ENCODE data around the gene UBXN7. TPM values are rescaled to one million over a fixed set of nuclear protein-coding genes. Genes with fewer than 3 reads are reported as not detected.
"Not testable (repeated sequence)": the region's sequence is repeated elsewhere in the genome, so short reads cannot be mapped to it uniquely, and the experiment has no call there.

The UBXN7 gene
- total RNA-seq, 2 donors from 2014 or later: 109 to 120 TPM

DNA sequence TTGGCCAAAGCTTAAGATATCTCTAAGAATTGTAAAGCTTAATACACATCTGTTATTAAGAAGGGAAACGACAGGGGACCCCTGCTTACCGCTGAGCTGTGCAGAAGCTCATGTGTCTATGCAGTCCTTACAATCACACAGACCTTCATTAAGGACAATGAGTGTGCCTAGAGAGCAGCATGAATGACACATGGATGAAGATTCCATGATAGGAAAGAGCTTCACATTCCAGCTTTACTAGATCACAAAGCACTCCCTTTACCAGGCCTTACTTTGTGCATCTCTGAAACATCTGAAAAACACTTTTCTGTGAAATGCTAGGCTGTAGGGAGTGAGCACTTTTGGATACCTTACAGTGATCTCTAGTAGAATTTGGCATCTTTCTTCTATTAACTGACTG lies 39.3 kb upstream of the UBXN7 start:
- Histone ChIP-seq H3K9ac (ENCODE audit: extremely low read depth, low read length, poor library complexity, severe bottlenecking) (no peak overlapping the region), H3K4me3 (ENCODE audit: low read length) (no peak overlapping the region), H3K36me3 (ENCODE audit: control insufficient read depth, insufficient read depth, low read length) (peaks cover 63% of the 10 kb centered on the region), H3K27me3 (ENCODE audit: control insufficient read depth, insufficient read depth, low read length, poor library complexity, severe bottlenecking) (no peaks in the 10 kb centered on the region), H3K9me3 (ENCODE audit: control insufficient read depth, low read length) (no peaks in the 10 kb centered on the region), H3K4me1 (ENCODE audit: control insufficient read depth, insufficient read depth, low read length) (no peaks in the 10 kb centered on the region), H3K27ac (ENCODE audit: low read depth, low read length) (no peak overlapping the region)
- TF ChIP-seq, protein P1, sequence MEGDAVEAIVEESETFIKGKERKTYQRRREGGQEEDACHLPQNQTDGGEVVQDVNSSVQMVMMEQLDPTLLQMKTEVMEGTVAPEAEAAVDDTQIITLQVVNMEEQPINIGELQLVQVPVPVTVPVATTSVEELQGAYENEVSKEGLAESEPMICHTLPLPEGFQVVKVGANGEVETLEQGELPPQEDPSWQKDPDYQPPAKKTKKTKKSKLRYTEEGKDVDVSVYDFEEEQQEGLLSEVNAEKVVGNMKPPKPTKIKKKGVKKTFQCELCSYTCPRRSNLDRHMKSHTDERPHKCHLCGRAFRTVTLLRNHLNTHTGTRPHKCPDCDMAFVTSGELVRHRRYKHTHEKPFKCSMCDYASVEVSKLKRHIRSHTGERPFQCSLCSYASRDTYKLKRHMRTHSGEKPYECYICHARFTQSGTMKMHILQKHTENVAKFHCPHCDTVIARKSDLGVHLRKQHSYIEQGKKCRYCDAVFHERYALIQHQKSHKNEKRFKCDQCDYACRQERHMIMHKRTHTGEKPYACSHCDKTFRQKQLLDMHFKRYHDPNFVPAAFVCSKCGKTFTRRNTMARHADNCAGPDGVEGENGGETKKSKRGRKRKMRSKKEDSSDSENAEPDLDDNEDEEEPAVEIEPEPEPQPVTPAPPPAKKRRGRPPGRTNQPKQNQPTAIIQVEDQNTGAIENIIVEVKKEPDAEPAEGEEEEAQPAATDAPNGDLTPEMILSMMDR (conservative IDR thresholded peaks at IDR 0.05): no peak
- Mint-ChIP-seq H3K9me3 (no peaks in the 10 kb centered on the region), H3K36me3 (ENCODE audit: low read depth) (peaks cover 43% of the 10 kb centered on the region), H3K27me3 (ENCODE audit: insufficient read depth) (no peaks in the 10 kb centered on the region), H3K27ac (no peak overlapping the region), H3K4me3 (no peak overlapping the region), H3K4me1 (no peaks in the 10 kb centered on the region)
- WGBS, 2 experiments (ENCODE audit: insufficient coverage in 1 of 2, insufficient read length in 1 of 2): 90 to 100% methylated on average over 1 to 2 of the region's 2 CpGs
- no peak for DNase-seq

DNA sequence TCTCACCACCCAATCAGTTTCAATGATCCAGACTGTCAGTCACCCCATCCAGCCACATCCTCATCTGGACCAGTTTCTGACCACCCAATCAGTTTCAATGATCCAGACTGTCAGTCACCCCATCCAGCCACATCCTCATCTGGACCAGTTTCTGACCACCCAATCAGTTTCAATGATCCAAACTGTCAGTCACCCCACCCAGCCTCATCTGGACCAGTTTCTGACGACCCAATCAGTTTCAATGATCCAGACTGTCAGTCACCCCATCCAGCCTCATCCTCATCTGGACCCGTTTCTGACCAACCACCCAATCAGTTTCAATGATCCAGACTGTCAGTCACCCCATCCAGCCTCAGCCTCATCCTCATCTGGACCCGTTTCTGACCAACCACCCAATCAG lies 38.0 kb upstream of the UBXN7 start:
- not testable (repeated sequence) for H3K4me1 ChIP-seq (ENCODE audit: control insufficient read depth, insufficient read depth, low read length); H3K27me3 ChIP-seq (ENCODE audit: control insufficient read depth, insufficient read depth, low read length, poor library complexity, severe bottlenecking); H3K9ac ChIP-seq (ENCODE audit: extremely low read depth, low read length, poor library complexity, severe bottlenecking); H3K9me3 ChIP-seq (ENCODE audit: control insufficient read depth, low read length); H3K27ac Mint-ChIP-seq; H3K4me3 ChIP-seq (ENCODE audit: low read length); DNase-seq; H3K4me1 Mint-ChIP-seq; H3K9me3 Mint-ChIP-seq; H3K27me3 Mint-ChIP-seq (ENCODE audit: insufficient read depth); H3K4me3 Mint-ChIP-seq; H3K27ac ChIP-seq (ENCODE audit: low read depth, low read length)
- H3K36me3 Mint-ChIP-seq (ENCODE audit: low read depth): peaks cover 41% of the 10 kb centered on the region
- WGBS, 2 experiments (ENCODE audit: insufficient coverage in 1 of 2, insufficient read length in 1 of 2): 95 to 97% methylated on average over 3 of the region's 3 CpGs
- peaks cover 58% of the 10 kb centered on the region for H3K36me3 ChIP-seq (ENCODE audit: control insufficient read depth, insufficient read depth, low read length)

DNA sequence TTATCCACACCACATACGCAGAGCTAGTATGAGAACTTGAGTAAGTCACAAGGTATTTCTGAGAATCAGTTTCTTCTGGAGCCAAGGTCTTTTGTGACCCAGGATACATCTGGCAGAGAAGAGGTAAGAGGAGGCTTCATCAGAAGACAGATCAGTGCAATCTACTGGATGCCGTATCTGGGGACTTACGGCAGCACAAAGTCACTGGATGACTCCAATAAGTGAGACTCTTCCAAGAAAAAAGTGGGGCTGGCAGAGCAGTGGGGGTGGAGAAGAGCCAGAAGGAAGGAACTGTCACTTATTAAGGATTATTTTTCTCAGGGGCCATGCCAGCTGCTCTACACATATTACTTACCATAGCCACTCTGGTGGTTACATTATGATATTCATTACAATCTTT lies 31.6 kb upstream of the UBXN7 start:
- no peak overlapping the region for H3K4me3 ChIP-seq (ENCODE audit: low read length)
- Mint-ChIP-seq H3K4me3 (no peak overlapping the region), H3K4me1 (no peaks in the 10 kb centered on the region), H3K27ac (no peak overlapping the region), H3K36me3 (ENCODE audit: low read depth) (peaks cover 14% of the 10 kb centered on the region), H3K27me3 (ENCODE audit: insufficient read depth) (no peaks in the 10 kb centered on the region), H3K9me3 (peaks cover 14% of the 10 kb centered on the region)
- H3K4me1 ChIP-seq (ENCODE audit: control insufficient read depth, insufficient read depth, low read length): no peaks in the 10 kb centered on the region
- H3K27me3 ChIP-seq (ENCODE audit: control insufficient read depth, insufficient read depth, low read length, poor library complexity, severe bottlenecking): no peaks in the 10 kb centered on the region
- no peak overlapping the region for H3K27ac ChIP-seq (ENCODE audit: low read depth, low read length)
- TF ChIP-seq, protein P1 (conservative IDR thresholded peaks at IDR 0.05): no peak
- H3K9ac ChIP-seq (ENCODE audit: extremely low read depth, low read length, poor library complexity, severe bottlenecking): no peak overlapping the region
- no peaks in the 10 kb centered on the region for H3K9me3 ChIP-seq (ENCODE audit: control insufficient read depth, low read length)
- DNase-seq: no peak
- H3K36me3 ChIP-seq (ENCODE audit: control insufficient read depth, insufficient read depth, low read length): peaks cover 9% of the 10 kb centered on the region
- WGBS, 2 experiments (ENCODE audit: insufficient coverage in 1 of 2, insufficient read length in 1 of 2): 95 to 96% methylated on average over 3 of the region's 3 CpGs

DNA sequence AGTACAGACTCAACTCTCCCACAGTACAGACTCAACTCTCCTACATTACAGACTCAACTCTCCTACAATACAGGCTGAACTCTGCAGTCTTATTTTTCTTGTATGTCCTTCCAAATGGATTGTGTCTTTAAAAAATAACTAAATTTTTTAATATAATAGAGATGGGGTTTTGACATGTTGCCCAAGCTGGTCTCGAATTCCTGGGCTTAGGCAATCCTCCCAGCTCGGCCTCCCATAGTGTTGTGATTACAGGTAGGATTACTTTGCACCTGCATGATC lies 31.2 kb upstream of the UBXN7 start:
- Mint-ChIP-seq H3K27ac (no peak overlapping the region), H3K36me3 (ENCODE audit: low read depth) (peaks cover 12% of the 10 kb centered on the region), H3K4me1 (no peaks in the 10 kb centered on the region), H3K27me3 (ENCODE audit: insufficient read depth) (no peaks in the 10 kb centered on the region), H3K9me3 (peaks cover 14% of the 10 kb centered on the region), H3K4me3 (no peak overlapping the region)
- Histone ChIP-seq H3K4me1 (ENCODE audit: control insufficient read depth, insufficient read depth, low read length) (no peaks in the 10 kb centered on the region), H3K27me3 (ENCODE audit: control insufficient read depth, insufficient read depth, low read length, poor library complexity, severe bottlenecking) (no peaks in the 10 kb centered on the region), H3K4me3 (ENCODE audit: low read length) (no peak overlapping the region), H3K36me3 (ENCODE audit: control insufficient read depth, insufficient read depth, low read length) (peaks cover 5% of the 10 kb centered on the region), H3K9me3 (ENCODE audit: control insufficient read depth, low read length) (no peaks in the 10 kb centered on the region), H3K9ac (ENCODE audit: extremely low read depth, low read length, poor library complexity, severe bottlenecking) (no peak overlapping the region), H3K27ac (ENCODE audit: low read depth, low read length) (no peak overlapping the region)
- WGBS, 2 experiments (ENCODE audit: insufficient coverage in 1 of 2, insufficient read length in 1 of 2): 77% methylated on average over 2 of the region's 2 CpGs; no CpG with 5 or more reads in 1 of the 2 experiments
- no peak for DNase-seq
- TF ChIP-seq, protein P1 (conservative IDR thresholded peaks at IDR 0.05): no peak

DNA sequence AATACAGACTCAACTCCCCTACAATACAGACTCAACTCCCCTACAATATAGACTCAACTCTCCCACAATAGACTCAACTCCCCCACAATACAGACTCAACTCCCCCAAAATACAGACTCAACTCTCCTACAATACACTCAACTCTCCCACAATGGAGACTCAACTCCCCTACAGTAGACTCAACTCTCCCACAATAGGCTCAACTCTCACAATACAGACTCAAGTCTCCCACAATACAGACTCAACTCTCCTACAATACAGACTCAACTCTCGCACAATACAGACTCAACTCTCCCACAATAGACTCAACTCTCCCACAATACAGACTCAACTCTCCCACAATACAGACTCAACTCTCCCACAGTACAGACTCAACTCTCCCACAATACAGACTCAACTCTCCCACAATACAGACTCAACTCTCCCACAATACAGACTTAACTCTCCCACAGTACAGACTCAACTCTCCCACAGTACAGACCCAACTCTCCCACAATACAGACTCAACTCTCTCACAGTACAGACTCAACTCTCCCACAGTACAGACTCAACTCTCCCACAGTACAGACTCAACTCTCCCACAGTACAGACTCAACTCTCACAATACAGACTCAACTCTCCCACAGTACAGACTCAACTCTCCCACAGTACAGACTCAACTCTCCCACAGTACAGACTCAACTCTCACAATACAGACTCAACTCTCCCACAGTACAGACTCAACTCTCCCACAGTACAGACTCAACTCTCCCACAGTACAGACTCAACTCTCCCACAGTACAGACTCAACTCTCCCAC lies 30.7 kb upstream of the UBXN7 start:
- not testable (repeated sequence) for H3K27ac Mint-ChIP-seq

More for the DNA sequence above, 30.7 kb upstream of the UBXN7 start:
- not testable (repeated sequence) for H3K9ac ChIP-seq (ENCODE audit: extremely low read depth, low read length, poor library complexity, severe bottlenecking); H3K27me3 Mint-ChIP-seq (ENCODE audit: insufficient read depth); DNase-seq; H3K4me3 Mint-ChIP-seq; H3K36me3 ChIP-seq (ENCODE audit: control insufficient read depth, insufficient read depth, low read length); H3K4me3 ChIP-seq (ENCODE audit: low read length); H3K9me3 ChIP-seq (ENCODE audit: control insufficient read depth, low read length); H3K27ac ChIP-seq (ENCODE audit: low read depth, low read length); H3K27me3 ChIP-seq (ENCODE audit: control insufficient read depth, insufficient read depth, low read length, poor library complexity, severe bottlenecking); H3K4me1 Mint-ChIP-seq; H3K4me1 ChIP-seq (ENCODE audit: control insufficient read depth, insufficient read depth, low read length)
- WGBS, 2 experiments (ENCODE audit: insufficient coverage in 1 of 2, insufficient read length in 1 of 2): 95% methylated on average over 1 of the region's 1 CpG; no CpG with 5 or more reads in 1 of the 2 experiments
- peaks cover 14% of the 10 kb centered on the region for H3K9me3 Mint-ChIP-seq
- peaks cover 11% of the 10 kb centered on the region for H3K36me3 Mint-ChIP-seq (ENCODE audit: low read depth)
